ENCODE measurements around the gene RNF115. TPM values are rescaled to one million over a fixed set of nuclear protein-coding genes. Genes with fewer than 3 reads are reported as not detected.

The RNF115 gene
- total and polyA plus RNA-seq, 2 of the 8 experiments (the other 6 are each of a cell fraction or from before 2014, with no cell fraction given): 4.7 to 10.8 TPM

DNA sequence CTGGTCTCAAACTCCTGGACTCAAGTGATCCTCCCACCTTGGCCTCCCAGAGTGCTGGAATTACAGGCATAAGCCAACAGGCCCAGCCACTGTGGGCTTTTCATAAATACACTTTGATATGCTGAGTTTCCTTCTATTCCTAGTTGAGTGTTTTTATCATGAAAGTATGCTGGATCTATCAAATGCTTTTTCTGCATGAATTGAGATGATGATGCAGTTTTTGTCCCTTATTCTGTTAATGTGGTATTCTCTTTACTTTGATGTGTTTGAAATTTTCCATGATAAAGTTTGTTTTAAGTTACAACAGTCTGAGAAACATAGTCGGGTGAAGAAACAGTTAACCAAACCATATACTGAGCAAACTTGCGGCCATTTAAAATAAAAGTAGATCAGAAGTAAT, 24.1 kb downstream of the RNF115 start (continued):
- TF ChIP-seq, protein P1, sequence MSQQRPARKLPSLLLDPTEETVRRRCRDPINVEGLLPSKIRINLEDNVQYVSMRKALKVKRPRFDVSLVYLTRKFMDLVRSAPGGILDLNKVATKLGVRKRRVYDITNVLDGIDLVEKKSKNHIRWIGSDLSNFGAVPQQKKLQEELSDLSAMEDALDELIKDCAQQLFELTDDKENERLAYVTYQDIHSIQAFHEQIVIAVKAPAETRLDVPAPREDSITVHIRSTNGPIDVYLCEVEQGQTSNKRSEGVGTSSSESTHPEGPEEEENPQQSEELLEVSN (IDR thresholded peaks at IDR 0.05): no peak

All from H1 (cell line).